ENCODE measurements around the gene DST. TPM values are rescaled to one million over a fixed set of nuclear protein-coding genes. Genes with fewer than 3 reads are reported as not detected.

DST gene
- total and polyA plus RNA-seq, 2 of the 8 experiments (the other 6 are each of a cell fraction or from before 2014, with no cell fraction given), result 49.4 to 116 TPM

DNA sequence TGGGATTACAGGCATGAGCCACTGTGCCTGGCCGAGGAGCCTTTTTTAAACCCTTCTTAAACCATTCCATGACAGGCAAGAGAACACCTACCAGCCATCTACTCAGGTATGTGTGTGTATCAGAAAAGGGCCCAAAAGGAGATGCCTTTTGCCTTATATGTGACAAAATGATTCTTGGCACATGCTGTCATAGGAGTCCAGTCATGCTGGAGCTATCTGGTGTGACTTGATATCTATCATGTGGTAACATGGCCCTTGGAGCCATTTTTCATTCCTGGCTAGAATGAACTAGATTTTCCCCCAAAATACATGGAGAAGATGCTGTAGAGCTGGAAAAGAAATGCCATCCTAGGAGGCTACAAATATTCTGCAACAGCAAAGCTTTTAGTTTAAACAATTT, 129.1 kb downstream of the DST start (continued):
- no peak for TF ChIP-seq YY1 (IDR thresholded peaks at IDR 0.05; ENCODE audit: low read depth, low read length)
- no peak for TF ChIP-seq GTF2F1 (IDR thresholded peaks at IDR 0.05; ENCODE audit: borderline replicate concordance, low read depth, low read length)
- TF ChIP-seq RAD21 (IDR thresholded peaks at IDR 0.05 in 1 of 2, conservative IDR thresholded peaks at IDR 0.05 in 1 of 2; ENCODE audit: low read depth in 2 of 2, low read length in 2 of 2), result no peak
- TF ChIP-seq SP1 (IDR thresholded peaks at IDR 0.05; ENCODE audit: low read depth, low read length), result no peak
- no peak for TF ChIP-seq CHD2 (IDR thresholded peaks at IDR 0.05; ENCODE audit: low read length)
